Body of pancreas (tissue), 4 donors: ENCODE data around the gene TTC7B.

Source experiments
- POLR2A ChIP-seq, 3 donors: fragments of 450-650 bp; IDR thresholded peaks; one replicate each; pipeline ENCODE4 v1.6.1; 2016; ENCODE audit warnings: antibody characterized with exemption in 3 of 3, mild to moderate bottlenecking in 2 of 3
- TF ChIP-seq, protein P1 (sequence below), 7 experiments: fragments of 450-650 bp in 4 of 7; fragments of 200-600 bp in 3 of 7; sonication (generic) in 3 of 7; IDR thresholded peaks; one replicate each; pipeline ENCODE4 v1.5.1; 2016 to 2019; ENCODE audit warnings: antibody characterized with exemption in 7 of 7

DNA sequence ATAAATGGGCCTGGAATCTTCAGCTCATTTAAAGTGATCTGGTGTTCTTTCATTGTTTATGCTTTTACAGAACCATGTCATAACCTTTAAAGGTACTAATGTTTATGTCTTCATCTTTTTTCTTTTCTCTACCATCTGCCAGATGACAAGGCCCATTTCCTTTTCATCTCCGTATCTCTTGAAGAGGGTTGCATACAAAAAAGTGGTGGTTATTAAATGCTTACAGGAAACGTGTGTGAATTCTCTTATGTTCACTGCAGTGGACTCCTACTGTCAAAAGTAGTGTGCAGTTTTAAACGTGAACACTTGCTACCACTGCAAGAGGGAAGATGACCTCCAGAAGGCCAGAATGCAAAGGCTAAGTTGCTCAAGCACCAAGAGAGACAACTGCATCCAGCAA lies 91.4 kb downstream of the TTC7B start:
- TF ChIP-seq, protein P1, sequence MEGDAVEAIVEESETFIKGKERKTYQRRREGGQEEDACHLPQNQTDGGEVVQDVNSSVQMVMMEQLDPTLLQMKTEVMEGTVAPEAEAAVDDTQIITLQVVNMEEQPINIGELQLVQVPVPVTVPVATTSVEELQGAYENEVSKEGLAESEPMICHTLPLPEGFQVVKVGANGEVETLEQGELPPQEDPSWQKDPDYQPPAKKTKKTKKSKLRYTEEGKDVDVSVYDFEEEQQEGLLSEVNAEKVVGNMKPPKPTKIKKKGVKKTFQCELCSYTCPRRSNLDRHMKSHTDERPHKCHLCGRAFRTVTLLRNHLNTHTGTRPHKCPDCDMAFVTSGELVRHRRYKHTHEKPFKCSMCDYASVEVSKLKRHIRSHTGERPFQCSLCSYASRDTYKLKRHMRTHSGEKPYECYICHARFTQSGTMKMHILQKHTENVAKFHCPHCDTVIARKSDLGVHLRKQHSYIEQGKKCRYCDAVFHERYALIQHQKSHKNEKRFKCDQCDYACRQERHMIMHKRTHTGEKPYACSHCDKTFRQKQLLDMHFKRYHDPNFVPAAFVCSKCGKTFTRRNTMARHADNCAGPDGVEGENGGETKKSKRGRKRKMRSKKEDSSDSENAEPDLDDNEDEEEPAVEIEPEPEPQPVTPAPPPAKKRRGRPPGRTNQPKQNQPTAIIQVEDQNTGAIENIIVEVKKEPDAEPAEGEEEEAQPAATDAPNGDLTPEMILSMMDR (IDR thresholded peaks at IDR 0.05): no peak
- no peak for TF ChIP-seq POLR2A (IDR thresholded peaks at IDR 0.05)
